HG03571 (cell line): ENCODE results near the gene KIF5A.
"Not testable (repeated sequence)": the region's sequence is repeated elsewhere in the genome, so short reads cannot be mapped to it uniquely, and the experiment has no call there.

Experiments used
- ATAC-seq: cut with Tn5 transposase; IDR thresholded peaks from one replicate; pipeline ENCODE4 v1.9.1; 2021; ENCODE audit not compliant: unreplicated experiment

KIF5A gene

GRCh38 chr12:57617942-57618341 is 68.1 kb downstream of the KIF5A start:
- no peak for ATAC-seq

- not testable (repeated sequence) for ATAC-seq
Measured at GRCh38 chr12:57618431-57618830, 68.6 kb downstream of the KIF5A start.

- no peak for ATAC-seq
Measured at GRCh38 chr12:57618966-57619433, 69.2 kb downstream of the KIF5A start.

- ATAC-seq = no peak
Measured at GRCh38 chr12:57619434-57620244, 69.8 kb downstream of the KIF5A start.

GRCh38 chr12:57620245-57620935 is 70.5 kb downstream of the KIF5A start:
- no peak for ATAC-seq

GRCh38 chr12:57620936-57621496 is 71.2 kb downstream of the KIF5A start:
- ATAC-seq = no peak

GRCh38 chr12:57621497-57622292 is 71.9 kb downstream of the KIF5A start:
- ATAC-seq = no peak

GRCh38 chr12:57622293-57623245 is 72.7 kb downstream of the KIF5A start:
- no peak for ATAC-seq

GRCh38 chr12:57623385-57623784 is 73.5 kb downstream of the KIF5A start:
- no peak for ATAC-seq

- ATAC-seq = no peak
Measured at GRCh38 chr12:57623811-57624390, 74.1 kb downstream of the KIF5A start.

GRCh38 chr12:57624441-57625220 is 74.8 kb downstream of the KIF5A start:
- no peak for ATAC-seq

GRCh38 chr12:57625261-57626032 is 75.6 kb downstream of the KIF5A start:
- ATAC-seq = no peak

GRCh38 chr12:57626111-57626920 is 76.5 kb downstream of the KIF5A start:
- no peak for ATAC-seq

- ATAC-seq = no peak
Measured at GRCh38 chr12:57626921-57627445, 77.1 kb downstream of the KIF5A start.

- no peak for ATAC-seq
Measured at GRCh38 chr12:57627501-57628279, 77.8 kb downstream of the KIF5A start.
